HG02763 (cell line): Measurements from ENCODE around the gene DEF6.
"Not testable (repeated sequence)": the region's sequence is repeated elsewhere in the genome, so short reads cannot be mapped to it uniquely, and the experiment has no call there.

Source experiments
- ATAC-seq: cut with Tn5 transposase; IDR thresholded peaks from one replicate; pipeline ENCODE4 v1.9.1; 2021; ENCODE audit warnings: mild to moderate bottlenecking, moderate library complexity; ENCODE audit not compliant: unreplicated experiment

The DEF6 gene

DNA sequence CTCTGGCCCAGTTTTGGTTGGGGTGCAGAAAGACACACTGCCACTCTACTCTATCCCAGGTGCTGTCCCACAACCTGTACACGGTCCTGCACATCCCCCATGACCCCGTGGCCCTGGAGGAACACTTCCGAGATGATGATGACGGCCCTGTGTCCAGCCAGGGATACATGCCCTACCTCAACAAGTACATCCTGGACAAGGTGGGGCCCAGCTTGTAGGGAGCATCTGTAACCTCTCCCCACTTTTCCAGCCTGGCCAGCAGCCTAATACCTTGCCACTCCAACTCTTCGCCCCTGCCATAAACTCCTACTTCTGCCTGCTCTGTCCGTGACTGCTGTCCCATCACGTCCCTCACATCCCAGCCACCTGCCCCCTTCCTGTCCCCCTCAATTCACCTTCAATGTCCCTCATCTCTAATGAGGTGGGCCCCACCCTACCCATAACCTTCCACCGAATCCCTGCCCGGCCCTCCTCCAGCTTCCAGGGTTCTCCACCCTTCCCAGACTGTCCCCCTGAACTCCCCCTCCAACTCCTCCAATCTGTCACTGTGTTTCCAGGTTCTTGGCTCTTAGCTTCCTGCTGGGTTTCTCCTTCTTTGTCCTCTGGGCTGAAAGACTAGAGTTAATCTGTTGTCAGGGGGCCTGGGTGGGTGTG lies 12.1 kb downstream of the DEF6 start:
- no peak for ATAC-seq

DNA sequence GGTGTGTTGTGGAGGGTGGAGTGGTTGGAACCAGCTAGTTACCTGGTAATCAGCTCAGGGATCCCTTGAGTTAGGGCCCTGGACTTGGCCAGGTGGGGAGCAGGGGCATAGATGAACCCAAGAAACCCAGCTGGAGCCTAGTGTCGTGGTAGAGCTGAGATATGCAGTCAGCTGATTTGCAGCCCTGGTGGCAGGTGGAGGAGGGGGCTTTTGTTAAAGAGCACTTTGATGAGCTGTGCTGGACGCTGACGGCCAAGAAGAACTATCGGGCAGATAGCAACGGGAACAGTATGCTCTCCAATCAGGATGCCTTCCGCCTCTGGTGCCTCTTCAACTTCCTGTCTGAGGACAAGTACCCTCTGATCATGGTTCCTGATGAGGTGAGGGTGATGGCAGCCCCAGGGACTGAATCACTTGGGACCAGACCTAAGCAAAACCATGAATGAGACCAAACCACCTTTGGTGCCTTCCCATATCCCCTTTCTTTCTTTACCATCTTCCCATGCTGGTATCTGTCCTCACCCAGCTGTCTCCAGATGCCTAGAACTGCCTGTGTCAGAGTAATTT lies 12.7 kb downstream of the DEF6 start:
- ATAC-seq, result no peak

- no peak for ATAC-seq
These were observed 13.9 kb downstream of the DEF6 start for GRCh38 chr6:35311390-35312075.

DNA sequence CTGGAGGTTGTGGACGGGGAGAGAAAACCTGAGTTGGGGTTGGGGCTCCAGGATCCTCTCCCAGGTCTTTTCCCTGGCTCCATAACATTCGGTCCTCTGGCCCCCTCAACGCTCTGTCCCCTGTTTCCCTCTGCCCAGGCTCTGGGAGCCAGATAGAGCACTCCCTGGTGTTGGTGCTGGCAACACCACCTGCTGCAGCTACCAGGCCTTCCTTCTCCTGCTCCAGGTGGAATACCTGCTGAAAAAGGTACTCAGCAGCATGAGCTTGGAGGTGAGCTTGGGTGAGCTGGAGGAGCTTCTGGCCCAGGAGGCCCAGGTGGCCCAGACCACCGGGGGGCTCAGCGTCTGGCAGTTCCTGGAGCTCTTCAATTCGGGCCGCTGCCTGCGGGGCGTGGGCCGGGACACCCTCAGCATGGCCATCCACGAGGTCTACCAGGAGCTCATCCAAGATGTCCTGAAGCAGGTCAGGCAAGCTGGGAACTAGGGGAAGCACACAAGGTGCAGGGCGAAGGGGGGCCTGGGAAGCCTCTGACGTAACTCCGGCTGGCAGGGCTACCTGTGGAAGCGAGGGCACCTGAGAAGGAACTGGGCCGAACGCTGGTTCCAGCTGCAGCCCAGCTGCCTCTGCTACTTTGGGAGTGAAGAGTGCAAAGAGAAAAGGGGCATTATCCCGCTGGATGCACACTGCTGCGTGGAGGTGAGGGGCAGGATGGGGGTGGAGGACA lies 14.6 kb downstream of the DEF6 start:
- no peak for ATAC-seq

DNA sequence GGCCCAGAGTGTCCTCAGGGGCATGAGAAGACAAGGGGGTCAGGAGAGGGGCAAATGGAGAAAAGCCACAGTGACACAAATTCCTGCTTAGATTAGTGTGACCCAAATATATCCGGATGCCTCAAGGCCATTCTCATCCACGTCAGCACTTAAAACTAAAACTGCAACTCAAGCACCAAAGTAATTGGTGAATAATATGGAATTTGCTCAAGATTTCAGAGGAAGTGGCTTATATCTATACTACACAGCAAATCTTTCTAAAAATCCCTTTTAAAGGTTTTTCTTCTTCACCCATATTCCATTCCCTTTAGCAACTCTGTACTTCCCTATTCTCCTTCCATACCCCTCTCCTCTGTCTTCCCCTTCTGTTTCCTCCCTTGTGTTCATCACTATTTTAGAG lies 15.2 kb downstream of the DEF6 start:
- no peak for ATAC-seq

GRCh38 chr6:35317483-35318195 lies 20.0 kb downstream of the DEF6 start:
- no peak for ATAC-seq

GRCh38 chr6:35318196-35319171 lies 20.9 kb downstream of the DEF6 start:
- no peak for ATAC-seq

- ATAC-seq, result no peak
These were observed 21.9 kb downstream of the DEF6 start for GRCh38 chr6:35319346-35320030.

- ATAC-seq, result no peak
These were observed 22.4 kb downstream of the DEF6 start for GRCh38 chr6:35320031-35320410.

GRCh38 chr6:35321091-35321490 lies 23.5 kb downstream of the DEF6 start:
- ATAC-seq, result no peak

DNA sequence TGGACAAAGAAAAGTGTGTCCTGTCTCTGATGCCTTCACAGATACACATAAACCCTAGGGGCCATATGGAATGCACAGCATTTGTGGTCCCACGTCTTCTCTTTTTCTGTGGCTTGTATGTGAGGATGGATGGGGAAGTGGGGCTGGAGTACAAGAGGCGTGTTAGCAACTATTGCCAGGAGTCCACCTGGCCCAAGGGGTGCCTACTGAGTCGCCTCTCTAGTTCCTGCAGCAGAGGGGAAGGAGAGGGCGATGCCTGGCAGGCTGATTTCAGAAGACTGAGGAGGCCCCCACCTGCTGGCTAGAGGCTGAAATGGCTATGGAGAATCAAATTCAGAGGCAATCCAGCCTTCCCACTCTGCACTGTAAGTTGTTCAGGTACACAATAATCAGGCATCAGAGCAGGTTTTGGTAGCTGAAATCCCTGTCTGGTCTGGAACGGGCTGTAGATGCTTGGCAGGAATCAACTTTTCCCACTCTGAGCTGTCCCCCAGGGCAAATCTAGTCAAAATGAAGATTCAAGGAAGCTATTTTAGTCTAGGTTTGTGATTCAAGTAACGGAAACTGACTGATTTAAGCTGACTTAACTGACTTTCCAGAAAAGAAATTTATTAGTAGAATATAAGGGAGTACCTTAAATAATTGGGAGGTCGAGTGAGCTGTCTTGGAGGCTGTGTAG lies 29.9 kb downstream of the DEF6 start:
- peak; percentile 57 for ATAC-seq

DNA sequence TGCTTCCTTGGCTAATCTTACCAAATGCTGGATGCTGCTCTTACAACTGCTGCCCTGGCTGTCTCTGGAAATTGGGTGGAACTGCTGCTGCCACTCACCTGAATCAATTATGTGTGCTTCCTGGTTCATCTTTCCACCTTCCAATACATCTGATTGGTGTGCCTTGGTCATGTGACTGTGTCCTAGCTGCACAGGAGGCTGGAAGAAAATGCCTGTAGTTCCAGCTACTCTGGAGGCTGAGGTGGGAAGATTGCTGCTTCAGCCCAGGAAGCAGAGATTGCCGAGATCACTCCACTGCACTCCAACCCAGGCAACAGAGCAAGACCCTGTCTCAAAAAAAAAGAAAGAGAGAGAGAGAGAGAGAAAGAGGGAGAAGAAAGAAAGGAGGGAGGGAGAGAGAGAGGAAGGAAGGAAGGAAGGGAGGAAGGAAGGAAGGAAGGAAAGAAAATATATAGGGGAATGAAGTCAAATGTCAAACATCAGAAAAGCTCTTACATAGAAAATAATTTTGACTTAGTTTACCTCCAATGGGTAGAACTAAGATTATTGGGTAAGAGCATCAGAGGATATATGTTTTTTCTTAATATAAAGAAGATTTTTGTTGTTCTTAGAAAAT lies 30.6 kb downstream of the DEF6 start:
- ATAC-seq, result no peak

DNA sequence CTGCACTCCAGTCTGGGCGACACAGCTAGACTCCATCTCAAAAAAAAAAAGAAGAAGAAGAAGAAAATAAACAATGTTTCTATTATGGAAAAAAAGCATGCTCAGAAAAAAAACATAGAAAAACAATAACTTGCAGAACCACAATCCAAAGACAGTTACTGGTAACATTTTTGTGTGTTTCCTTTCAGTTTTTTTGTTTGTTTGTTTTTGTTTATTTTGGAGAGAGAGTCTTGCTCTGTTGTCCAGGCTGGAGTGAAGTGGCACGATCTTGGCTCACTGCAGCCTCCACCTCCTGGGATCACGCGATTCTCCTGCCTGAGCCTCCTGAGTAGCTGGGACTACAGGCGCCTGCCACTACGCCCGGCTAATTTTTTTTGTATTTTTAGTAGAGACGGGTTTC lies 31.3 kb downstream of the DEF6 start:
- ATAC-seq, result not testable (repeated sequence)

DNA sequence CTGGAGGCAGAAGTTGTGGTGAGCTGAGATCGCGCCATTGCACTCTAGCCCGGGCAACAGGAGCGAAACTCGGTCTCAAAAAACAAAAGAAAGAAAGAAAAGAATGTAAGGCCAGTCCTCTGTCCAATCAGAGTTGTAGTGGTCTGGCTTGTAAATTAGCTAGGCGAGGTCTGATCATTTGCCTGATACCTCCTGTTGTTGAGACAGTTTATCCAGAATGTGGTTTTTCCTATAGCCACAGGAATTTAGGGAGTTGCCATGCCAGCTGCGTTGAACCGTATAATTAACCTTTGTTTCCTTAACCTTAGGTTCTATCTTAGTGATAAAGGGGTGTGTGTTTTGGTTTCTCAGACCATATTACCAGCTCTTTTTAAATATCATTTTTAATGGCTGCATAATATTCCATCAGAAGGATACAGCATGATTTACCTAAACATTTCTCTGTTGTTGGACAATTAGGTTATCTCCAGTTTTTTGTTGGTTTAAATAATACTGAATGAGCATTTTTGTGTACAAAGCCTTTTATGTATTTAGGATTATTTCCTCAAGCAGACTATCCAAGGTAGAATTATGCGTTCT lies 33.0 kb downstream of the DEF6 start:
- no peak for ATAC-seq

DNA sequence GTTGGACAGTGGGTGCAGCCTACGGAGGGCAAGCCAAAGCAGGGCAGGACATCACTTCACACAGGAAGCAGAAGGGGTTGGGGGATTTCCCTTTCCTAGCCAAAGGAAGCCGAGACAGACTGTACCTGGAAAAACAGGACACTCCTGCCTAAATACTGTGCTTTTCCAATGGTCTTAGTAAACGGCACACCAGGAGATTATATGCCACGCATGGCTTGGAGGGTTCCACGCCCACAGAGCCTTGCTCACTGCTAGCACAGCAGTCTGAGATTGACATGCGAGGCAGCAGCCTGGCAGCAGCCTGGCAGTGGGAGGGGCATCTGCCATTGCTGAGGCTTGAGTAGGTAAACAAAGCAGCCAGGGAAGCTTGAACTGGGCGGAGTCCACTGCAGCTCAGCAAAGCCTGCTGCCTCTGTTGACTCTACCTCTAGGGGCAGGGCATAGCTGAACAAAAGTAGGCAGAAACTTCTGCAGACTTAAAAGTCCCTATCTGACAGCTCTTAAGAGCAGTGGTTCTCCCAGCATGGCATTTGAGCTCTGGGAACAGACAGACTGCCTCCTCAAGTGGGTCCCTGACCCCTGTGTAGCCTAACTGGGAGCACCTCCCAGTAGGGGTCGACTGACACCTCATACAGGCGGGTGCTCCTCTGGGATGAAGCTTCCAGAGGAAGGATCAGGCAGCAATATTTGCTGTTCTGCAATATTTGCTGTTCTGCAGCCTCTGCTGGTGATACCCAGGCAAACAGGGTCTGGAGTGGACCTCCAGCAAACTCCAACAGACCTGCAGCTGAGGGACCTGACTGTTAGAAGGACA lies 34.7 kb downstream of the DEF6 start:
- ATAC-seq, result not testable (repeated sequence)

- ATAC-seq, result no peak
These were observed 43.9 kb downstream of the DEF6 start for GRCh38 chr6:35341557-35341956.
